DMS53 treated with DMSO at 0.1 percent for 48 hours (cell line): Measurements from ENCODE around the gene TOR4A.
A peak's percentile ranks its signal among the peaks of the same experiment; 100 is the strongest.
"Not testable (repeated sequence)": the region's sequence is repeated elsewhere in the genome, so short reads cannot be mapped to it uniquely, and the experiment has no call there.

Source experiments
- DNase-seq: peaks from one replicate; lab custom pipeline; 2025; ENCODE audit not compliant: unreplicated experiment; lab: John Stamatoyannopoulos, UW

Gene TOR4A

GRCh38 chr9:137315581-137316011, 38.1 kb downstream of the TOR4A start:
- no peak for DNase-seq

- DNase-seq: peak; percentile 26
Measured at GRCh38 chr9:137316012-137316981, 38.8 kb downstream of the TOR4A start.

GRCh38 chr9:137317021-137317717, 39.6 kb downstream of the TOR4A start:
- DNase-seq: no peak

- no peak for DNase-seq
Measured at GRCh38 chr9:137317718-137318511, 40.4 kb downstream of the TOR4A start.

- no peak for DNase-seq
Measured at GRCh38 chr9:137318602-137319001, 41.1 kb downstream of the TOR4A start.

GRCh38 chr9:137319011-137319738, 41.6 kb downstream of the TOR4A start:
- DNase-seq: no peak

GRCh38 chr9:137319739-137320551, 42.4 kb downstream of the TOR4A start:
- DNase-seq: no peak

- DNase-seq: no peak
Measured at GRCh38 chr9:137320555-137321384, 43.2 kb downstream of the TOR4A start.

- DNase-seq: no peak
Measured at GRCh38 chr9:137321726-137322361, 44.3 kb downstream of the TOR4A start.

- no peak for DNase-seq
Measured at GRCh38 chr9:137323531-137324331, 46.2 kb downstream of the TOR4A start.

- no peak for DNase-seq
Measured at GRCh38 chr9:137325124-137325523, 47.6 kb downstream of the TOR4A start.

- DNase-seq: no peak
Measured at GRCh38 chr9:137325799-137326198, 48.3 kb downstream of the TOR4A start.

GRCh38 chr9:137326445-137327065, 49.0 kb downstream of the TOR4A start:
- no peak for DNase-seq

GRCh38 chr9:137327641-137328550, 50.4 kb downstream of the TOR4A start:
- not testable (repeated sequence) for DNase-seq

GRCh38 chr9:137329590-137329989, 52.1 kb downstream of the TOR4A start:
- not testable (repeated sequence) for DNase-seq

- no peak for DNase-seq
Measured at GRCh38 chr9:137330689-137331088, 53.2 kb downstream of the TOR4A start.
